ENCODE results near the gene PRCP. TPM values are rescaled to one million over a fixed set of nuclear protein-coding genes. Genes with fewer than 3 reads are reported as not detected.
"Not testable (repeated sequence)": the region's sequence is repeated elsewhere in the genome, so short reads cannot be mapped to it uniquely, and the experiment has no call there.

PRCP gene
- total and polyA plus RNA-seq, 12 donors, result 29.9 to 196 (median 133) TPM

DNA sequence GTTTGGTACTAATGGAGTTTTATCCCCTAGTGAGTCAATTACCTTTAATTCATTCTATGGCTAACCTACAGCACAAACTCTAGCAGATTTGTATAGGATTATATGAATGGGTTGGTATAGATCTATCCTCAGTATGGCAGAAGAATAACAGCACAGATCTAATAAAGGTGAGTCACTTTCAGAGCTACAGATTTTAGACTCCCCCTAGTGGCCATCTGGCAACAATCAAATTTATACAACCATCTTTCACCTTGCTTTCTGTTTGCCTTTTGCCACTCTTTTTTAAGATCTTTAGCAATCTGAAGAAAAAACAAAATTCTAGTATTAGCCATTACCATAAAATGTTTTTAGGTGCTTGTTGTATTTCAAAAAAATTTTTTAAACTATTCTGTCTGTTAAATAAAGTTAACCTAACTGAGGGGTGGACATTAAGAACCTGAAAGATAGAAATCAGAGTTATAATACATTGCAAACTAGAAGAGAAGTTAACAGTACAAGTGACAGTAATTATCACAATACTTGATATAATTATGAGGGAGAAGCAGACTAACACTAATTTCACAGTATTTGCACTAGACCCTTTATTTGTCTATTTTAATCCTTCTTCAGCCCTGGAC, 27.1 kb upstream of the PRCP start:
- Histone ChIP-seq H3K4me3 (no peak overlapping the region), H3K27ac (no peak overlapping the region), H3K9me3 (replicated peaks in 1 of 3) (no peaks in the 10 kb centered on the region), H3K27me3 (no peaks in the 10 kb centered on the region), H3K4me1 (replicated peaks in 1 of 2) (no peaks in the 10 kb centered on the region), H3K36me3 (replicated peaks in 1 of 2) (no peaks in the 10 kb centered on the region)
- TF ChIP-seq POLR2A (IDR thresholded peaks at IDR 0.05), result no peak
- TF ChIP-seq, protein P1, sequence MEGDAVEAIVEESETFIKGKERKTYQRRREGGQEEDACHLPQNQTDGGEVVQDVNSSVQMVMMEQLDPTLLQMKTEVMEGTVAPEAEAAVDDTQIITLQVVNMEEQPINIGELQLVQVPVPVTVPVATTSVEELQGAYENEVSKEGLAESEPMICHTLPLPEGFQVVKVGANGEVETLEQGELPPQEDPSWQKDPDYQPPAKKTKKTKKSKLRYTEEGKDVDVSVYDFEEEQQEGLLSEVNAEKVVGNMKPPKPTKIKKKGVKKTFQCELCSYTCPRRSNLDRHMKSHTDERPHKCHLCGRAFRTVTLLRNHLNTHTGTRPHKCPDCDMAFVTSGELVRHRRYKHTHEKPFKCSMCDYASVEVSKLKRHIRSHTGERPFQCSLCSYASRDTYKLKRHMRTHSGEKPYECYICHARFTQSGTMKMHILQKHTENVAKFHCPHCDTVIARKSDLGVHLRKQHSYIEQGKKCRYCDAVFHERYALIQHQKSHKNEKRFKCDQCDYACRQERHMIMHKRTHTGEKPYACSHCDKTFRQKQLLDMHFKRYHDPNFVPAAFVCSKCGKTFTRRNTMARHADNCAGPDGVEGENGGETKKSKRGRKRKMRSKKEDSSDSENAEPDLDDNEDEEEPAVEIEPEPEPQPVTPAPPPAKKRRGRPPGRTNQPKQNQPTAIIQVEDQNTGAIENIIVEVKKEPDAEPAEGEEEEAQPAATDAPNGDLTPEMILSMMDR (IDR thresholded peaks at IDR 0.05), result peak; percentile 69 to 88 (median 74)
- DNase-seq, result peak in 3 of 7 donors; percentile 20 to 37 (median 30)
- intact Hi-C loops (cut with DNase I), result no loop called here

DNA sequence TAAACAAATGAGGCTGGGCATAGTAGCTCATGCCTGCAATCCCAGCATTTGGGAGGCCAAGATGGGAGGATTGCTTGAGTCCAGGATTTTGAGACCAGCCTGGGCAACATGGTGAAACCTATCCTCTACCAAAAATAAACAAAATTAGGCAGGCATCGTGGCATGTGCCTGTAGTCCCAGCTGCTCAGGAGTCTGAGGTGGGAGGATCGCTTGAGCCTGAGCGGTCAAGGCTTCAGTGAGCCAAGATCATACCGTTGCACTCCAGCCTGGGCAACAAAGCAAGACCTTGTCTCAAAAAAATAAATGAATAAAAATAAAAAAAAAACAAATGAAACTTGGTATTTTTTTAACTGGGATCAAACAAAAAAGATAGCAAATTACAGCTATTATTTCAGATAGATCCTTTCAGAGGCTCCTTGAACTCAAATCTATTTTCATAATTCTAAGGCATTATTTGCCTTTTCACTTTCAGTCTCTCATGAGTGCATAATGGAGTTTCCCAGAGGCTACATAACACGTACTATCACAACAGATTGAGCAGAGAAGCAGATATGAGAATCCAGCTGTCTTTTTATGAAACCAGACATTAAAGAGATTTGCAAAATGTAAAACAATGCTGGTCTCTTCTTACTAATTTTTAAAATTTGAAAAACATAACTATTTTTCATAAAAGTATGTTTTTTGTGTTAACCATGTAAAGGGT, 24.4 kb upstream of the PRCP start:
- Histone ChIP-seq H3K4me1 (replicated peaks in 1 of 2) (peaks cover 0 to 5% of the 10 kb centered on the region in 2 donors), H3K27me3 (no peaks in the 10 kb centered on the region), H3K27ac (no peak overlapping the region), H3K4me3 (no peak overlapping the region), H3K36me3 (replicated peaks in 1 of 2) (no peaks in the 10 kb centered on the region), H3K9me3 (replicated peaks in 1 of 3) (no peaks in the 10 kb centered on the region)
- TF ChIP-seq, protein P1 (IDR thresholded peaks at IDR 0.05), result no peak
- no peak for TF ChIP-seq POLR2A (IDR thresholded peaks at IDR 0.05)
- intact Hi-C loops (cut with DNase I), result no loop called here
- WGBS, 4 donors, result 86 to 93% (median 89%) methylated on average over 5 of the region's 5 CpGs
- no peak for DNase-seq

DNA sequence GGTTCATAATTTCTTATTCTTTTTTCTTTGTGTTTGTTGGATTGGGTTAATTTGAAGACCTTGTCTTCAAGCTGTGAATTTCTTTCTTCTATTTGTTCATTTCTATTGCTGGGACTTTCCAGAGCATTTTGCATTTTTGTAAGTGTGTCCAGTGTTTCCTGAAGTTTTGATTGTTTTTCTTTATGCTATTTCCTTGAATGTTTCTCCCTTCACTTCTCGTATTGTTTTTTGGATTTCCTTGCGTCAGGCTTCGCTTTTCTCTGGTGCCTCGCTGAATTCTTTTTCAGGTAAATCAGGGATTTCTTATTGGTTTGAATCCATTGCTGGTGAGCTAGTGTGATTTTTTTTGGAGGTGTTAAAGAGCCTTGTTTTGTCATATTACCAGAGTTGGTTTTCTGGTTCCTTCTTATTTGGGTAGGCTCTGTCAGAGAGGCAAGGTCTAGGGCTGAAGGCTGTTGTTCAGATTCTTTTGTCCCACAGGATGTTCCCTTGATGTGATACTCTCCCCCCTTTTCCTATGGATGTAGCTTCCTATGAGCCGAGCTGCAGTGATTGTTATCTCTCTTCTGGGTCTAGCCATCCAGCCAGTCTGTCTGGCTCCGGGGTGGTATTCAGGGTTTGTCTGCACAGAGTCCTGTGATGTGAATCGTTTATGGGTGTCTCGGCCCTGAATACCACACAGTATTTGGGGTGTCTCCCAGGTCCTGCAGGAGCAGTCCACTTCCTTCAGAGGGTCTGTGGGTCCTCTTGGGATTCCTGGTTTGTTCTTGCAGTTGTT, 22.4 kb upstream of the PRCP start:
- intact Hi-C loops (cut with DNase I); H3K4me3 ChIP-seq; DNase-seq; H3K36me3 ChIP-seq (replicated peaks in 1 of 2); H3K9me3 ChIP-seq (replicated peaks in 1 of 3); H3K4me1 ChIP-seq (replicated peaks in 1 of 2); H3K27me3 ChIP-seq; H3K27ac ChIP-seq: not testable (repeated sequence)
- 77 to 93% (median 86%) methylated on average over 8 of the region's 8 CpGs for WGBS, 4 donors

DNA sequence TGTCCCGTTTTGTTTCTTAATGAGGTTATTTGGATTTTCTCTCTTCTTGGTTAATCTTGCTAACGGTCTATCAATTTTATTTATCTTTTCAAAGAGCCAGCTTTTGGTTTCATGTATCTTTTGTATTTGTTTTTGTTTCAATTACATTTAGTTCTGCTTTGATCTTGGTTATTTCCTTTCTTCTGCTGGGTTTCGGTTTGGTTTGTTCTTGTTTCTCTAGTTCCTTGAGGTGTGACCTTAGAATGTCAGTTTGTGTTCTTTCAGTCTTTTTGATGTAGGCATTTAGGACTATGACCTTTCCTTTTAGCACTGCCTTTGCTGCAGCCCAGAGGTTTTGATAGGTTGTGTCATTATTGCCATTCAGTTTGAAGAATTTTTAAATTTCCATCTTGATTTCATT, 20.0 kb upstream of the PRCP start:
- H3K27me3 ChIP-seq; H3K27ac ChIP-seq; DNase-seq; intact Hi-C loops (cut with DNase I); H3K4me3 ChIP-seq; H3K4me1 ChIP-seq (replicated peaks in 1 of 2); H3K9me3 ChIP-seq (replicated peaks in 1 of 3); H3K36me3 ChIP-seq (replicated peaks in 1 of 2): not testable (repeated sequence)
- WGBS, 4 donors, result 41 to 45% (median 42%) methylated on average over 3 of the region's 3 CpGs

DNA sequence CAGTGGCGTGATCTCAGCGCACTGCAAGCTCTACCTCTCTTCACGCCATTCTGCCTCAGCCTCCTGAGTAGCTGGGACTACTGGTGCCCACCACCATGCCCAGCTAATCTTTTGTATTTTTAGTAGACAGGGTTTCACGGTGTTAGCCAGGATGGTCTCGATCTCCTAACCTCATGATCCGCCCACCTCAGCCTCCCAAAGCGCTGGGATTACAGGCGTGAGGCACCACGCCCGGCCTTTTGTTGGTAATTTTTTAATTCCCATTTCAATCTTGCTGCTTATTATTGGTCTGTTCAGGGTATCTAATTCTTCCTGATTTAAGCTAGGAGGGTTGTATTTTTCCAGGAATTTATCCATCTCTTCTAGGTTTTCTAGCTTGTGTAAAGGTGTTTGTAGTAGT, 19.6 kb upstream of the PRCP start:
- H3K4me1 ChIP-seq (replicated peaks in 1 of 2); H3K27me3 ChIP-seq; H3K36me3 ChIP-seq (replicated peaks in 1 of 2); intact Hi-C loops (cut with DNase I); H3K27ac ChIP-seq; H3K4me3 ChIP-seq; DNase-seq; H3K9me3 ChIP-seq (replicated peaks in 1 of 3): not testable (repeated sequence)
- WGBS, 4 donors, result 95 to 98% (median 97%) methylated on average over 10 of the region's 10 CpGs

All from adrenal gland (tissue), 12 donors.